Bronchial epithelial cell (primary cell): ENCODE results near the gene FTO. TPM values are rescaled to one million over a fixed set of nuclear protein-coding genes. Genes with fewer than 3 reads are reported as not detected.
"Not testable (repeated sequence)": the region's sequence is repeated elsewhere in the genome, so short reads cannot be mapped to it uniquely, and the experiment has no call there.

Experiments
- DNase-seq: peaks from one replicate; pipeline ENCODE4 v3.0.0-alpha.2; 2010; ENCODE audit warnings: low read depth
- FAIRE-seq: peaks from 2 replicates; lab custom pipeline; 2011; peaks lifted over from hg19 to GRCh38; lab: Jason Lieb, UNC
- H3K27me3 ChIP-seq: 2 replicates; pipeline ENCODE4 v1.5.1; 2011; ENCODE audit warnings: low read length; ENCODE audit not compliant: control insufficient read depth, insufficient read depth
- H3K36me3 ChIP-seq: 2 replicates; pipeline ENCODE4 v1.5.1; 2011; ENCODE audit warnings: low read length; ENCODE audit not compliant: control insufficient read depth, insufficient read depth
- H3K4me3 ChIP-seq: 2 replicates; pipeline ENCODE4 v1.5.1; 2011; ENCODE audit warnings: mild to moderate bottlenecking, low read depth, low read length, control low read depth
- total RNA-seq: library from RNA; depleted of rRNA; stranded (reverse); fragments of >200 nt; gene quantifications from 2 replicates; pipeline ENCODE4 v1.2.1, GENCODE V29; 2014
- TF ChIP-seq, protein P1 (sequence below): IDR thresholded peaks from 2 replicates; pipeline ENCODE4 v1.5.1; 2011; ENCODE audit warnings: mild to moderate bottlenecking, moderate library complexity, low read length, control low read depth, inconsistent platforms; ENCODE audit not compliant: insufficient read depth, severe bottlenecking

Gene FTO
- total RNA-seq, 1 donor from 2014 or later, result 41.6 TPM

DNA sequence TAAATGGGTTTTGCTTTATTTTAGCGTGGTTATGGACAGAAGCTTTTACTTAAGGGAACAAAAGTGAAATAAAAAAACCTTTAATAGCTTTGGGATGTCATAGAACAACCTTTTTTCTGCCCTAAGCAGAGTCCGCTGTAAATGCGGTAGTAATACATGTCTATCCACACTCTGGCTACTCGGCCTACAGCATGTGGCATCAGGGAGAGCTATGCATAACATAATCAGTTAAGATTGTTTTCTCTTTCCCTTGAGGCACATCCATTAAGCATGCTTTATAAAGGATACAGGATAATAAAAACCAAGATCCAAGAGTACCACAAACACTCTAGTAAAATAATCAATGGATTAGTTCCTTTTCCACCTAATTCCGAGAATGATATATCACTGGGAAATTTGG is 10.6 kb upstream of the FTO start:
- DNase-seq (no peak), FAIRE-seq (no peak)
- Histone ChIP-seq H3K4me3 (no peak overlapping the region), H3K36me3 (peaks cover 1% of the 10 kb centered on the region), H3K27me3 (no peaks in the 10 kb centered on the region)
- TF ChIP-seq, protein P1, sequence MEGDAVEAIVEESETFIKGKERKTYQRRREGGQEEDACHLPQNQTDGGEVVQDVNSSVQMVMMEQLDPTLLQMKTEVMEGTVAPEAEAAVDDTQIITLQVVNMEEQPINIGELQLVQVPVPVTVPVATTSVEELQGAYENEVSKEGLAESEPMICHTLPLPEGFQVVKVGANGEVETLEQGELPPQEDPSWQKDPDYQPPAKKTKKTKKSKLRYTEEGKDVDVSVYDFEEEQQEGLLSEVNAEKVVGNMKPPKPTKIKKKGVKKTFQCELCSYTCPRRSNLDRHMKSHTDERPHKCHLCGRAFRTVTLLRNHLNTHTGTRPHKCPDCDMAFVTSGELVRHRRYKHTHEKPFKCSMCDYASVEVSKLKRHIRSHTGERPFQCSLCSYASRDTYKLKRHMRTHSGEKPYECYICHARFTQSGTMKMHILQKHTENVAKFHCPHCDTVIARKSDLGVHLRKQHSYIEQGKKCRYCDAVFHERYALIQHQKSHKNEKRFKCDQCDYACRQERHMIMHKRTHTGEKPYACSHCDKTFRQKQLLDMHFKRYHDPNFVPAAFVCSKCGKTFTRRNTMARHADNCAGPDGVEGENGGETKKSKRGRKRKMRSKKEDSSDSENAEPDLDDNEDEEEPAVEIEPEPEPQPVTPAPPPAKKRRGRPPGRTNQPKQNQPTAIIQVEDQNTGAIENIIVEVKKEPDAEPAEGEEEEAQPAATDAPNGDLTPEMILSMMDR, result no peak

DNA sequence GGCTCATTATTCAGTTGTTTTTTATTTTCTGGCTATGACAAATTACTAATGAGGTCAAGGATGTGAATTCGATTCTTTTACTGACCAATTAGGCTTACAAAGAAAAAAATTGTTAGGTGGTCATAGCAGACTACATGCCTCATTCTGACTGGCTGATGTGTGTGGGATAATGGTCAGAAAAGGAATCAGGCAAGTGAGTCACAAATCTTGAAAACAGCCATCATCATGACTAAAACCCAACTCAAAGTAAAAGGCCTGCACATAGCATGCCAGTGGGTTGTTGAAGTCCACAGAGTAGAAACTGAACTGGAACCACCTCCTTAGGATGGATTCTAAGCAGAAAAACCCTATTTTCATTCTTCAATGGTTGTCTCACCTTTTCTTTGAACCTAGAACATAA is 8.9 kb upstream of the FTO start:
- no peaks in the 10 kb centered on the region for H3K27me3 ChIP-seq
- FAIRE-seq (no peak), DNase-seq (peak; percentile 48)
- no peak overlapping the region for H3K4me3 ChIP-seq
- H3K36me3 ChIP-seq, result peaks cover 1% of the 10 kb centered on the region
- TF ChIP-seq, protein P1, result no peak

DNA sequence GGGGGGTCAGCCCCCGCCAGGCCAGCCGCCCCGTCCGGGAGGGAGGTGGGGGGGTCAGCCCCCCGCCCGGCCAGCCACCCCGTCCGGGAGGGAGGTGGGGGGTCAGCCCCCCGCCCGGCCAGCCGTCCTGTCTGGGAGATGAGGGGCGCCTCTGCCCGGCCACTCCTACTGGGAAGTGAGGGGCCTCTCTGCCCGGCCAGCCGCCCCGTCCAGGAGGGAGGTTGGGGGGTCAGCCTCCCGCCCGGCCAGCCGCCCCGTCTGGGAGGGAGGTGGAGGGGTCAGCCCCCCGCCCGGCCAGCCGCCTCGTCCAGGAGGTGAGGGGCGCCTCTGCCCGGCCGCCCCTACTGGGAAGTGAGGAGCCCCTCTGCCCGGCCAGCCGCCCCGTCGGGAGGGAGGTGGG is 5.7 kb upstream of the FTO start:
- FAIRE-seq, H3K27me3 ChIP-seq, DNase-seq, H3K4me3 ChIP-seq, H3K36me3 ChIP-seq: not testable (repeated sequence)

DNA sequence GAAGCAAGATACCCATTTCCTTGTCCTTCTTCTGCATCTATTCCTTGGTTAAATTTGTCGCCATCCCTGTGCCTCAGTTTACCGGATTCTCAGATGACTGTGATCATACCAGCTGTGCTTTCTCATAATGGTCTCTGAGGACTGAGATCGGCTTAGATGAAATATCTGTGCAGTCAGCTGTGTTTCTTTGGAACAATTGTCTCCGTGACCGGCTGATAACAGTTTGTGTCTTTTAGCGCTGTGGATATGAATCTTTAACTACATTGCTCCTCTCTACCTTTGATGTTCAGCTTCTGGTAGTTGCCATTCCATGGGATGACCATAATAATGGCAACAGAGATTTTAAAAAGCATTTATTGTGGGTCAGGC is 473 bp downstream of the FTO start:
- FAIRE-seq (no peak), DNase-seq (no peak)
- Histone ChIP-seq H3K36me3 (no peaks in the 10 kb centered on the region), H3K27me3 (no peaks in the 10 kb centered on the region), H3K4me3 (peak overlapping the region; percentile 70)
- TF ChIP-seq, protein P1, result no peak

DNA sequence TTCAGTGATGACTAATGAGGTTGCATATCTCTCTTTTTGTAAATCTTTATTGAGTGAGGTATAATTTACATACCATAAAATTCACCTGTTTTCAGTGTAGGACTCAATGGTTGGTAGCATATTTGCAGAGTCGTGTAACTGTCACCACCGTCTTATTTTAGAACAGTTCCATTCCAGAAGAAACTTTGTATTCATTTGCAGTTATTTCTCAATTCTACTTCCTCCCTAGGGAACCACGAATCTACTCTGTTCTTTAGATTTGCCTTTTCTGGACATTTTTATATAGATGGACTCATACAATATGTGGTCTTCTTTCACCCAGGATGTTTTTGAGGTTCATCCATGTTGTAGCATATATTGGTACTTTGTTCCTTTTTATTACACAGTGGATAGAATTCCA is 3.7 kb downstream of the FTO start:
- H3K36me3 ChIP-seq, result no peaks in the 10 kb centered on the region
- no peak for DNase-seq
- no peak for FAIRE-seq
- H3K27me3 ChIP-seq, result no peaks in the 10 kb centered on the region
- H3K4me3 ChIP-seq, result no peak overlapping the region
- TF ChIP-seq, protein P1, result no peak

DNA sequence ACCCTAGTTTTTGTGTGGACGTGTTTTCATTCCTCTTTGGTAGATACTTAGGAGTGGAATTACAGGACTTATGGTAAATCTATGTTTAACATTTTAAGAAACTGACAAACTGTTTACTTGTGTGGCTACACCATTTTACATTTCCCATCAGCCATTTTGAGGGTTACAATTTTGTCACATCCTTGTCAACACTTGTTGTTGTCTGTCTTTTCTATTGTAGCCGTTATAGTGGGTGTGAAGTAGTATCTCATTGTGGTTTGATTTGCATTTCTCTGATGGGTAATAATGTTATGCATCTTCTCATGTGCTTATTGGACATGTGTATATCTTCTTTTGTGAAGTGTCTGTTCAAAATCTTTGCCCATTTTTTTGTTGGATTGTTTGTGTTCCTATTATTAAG is 4.5 kb downstream of the FTO start:
- DNase-seq, result no peak
- Histone ChIP-seq H3K36me3 (no peaks in the 10 kb centered on the region), H3K27me3 (no peaks in the 10 kb centered on the region), H3K4me3 (no peak overlapping the region)
- FAIRE-seq, result no peak
- TF ChIP-seq, protein P1, result no peak

DNA sequence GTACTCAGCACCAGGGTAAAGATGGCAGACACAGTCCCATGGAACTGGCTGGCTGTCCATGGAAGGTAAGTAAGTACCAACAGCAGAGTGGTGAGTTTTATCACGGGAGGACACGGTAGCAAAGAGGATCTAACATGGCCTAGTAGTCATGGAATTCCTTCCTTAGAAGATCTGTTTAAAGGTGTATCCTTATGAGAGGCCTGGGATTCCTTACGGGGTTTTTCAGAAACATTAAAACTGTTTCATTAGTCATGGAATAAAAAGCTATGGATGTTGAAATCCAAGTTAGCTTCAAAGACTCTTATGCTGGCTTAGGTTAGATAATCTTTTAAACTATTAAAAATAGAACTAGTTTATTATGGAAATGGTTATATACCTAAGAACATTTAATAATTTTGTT is 7.4 kb downstream of the FTO start:
- no peak for DNase-seq
- FAIRE-seq, result no peak
- Histone ChIP-seq H3K36me3 (no peaks in the 10 kb centered on the region), H3K4me3 (no peak overlapping the region), H3K27me3 (no peaks in the 10 kb centered on the region)
- TF ChIP-seq, protein P1, result no peak
